Astrocyte of the cerebellum (primary cell): ENCODE results near the gene DACT2.

Experiments used
- DNase-seq: peaks from one replicate; pipeline ENCODE4 v3.0.0-alpha.2; 2011; ENCODE audit warnings: low read depth
- H3K4me3 ChIP-seq: 2 replicates; pipeline ENCODE4 v1.5.1; 2011; ENCODE audit warnings: mild to moderate bottlenecking, low read depth, low read length, moderate library complexity
- CTCF ChIP-seq: IDR thresholded peaks from 2 replicates; pipeline ENCODE4 v1.5.1; 2012; ENCODE audit warnings: low read length, low read depth, moderate library complexity, mild to moderate bottlenecking; ENCODE audit errors: missing control alignments
- in situ Hi-C: cut with HindIII; loops from 2 replicates; pipeline ENCODE4 v1.10.0; 2017; ENCODE audit warnings: low sequenced_read_pairs

Gene DACT2

GRCh38 chr6:168280020-168280898 is 39.3 kb downstream of the DACT2 start:
- in situ Hi-C loops = no loop called here
- no peak overlapping the region for H3K4me3 ChIP-seq
- no peak for DNase-seq
- no peak for TF ChIP-seq CTCF

GRCh38 chr6:168279403-168279935 is 40.1 kb downstream of the DACT2 start:
- no peak for TF ChIP-seq CTCF
- DNase-seq = no peak
- in situ Hi-C loops = no loop called here
- H3K4me3 ChIP-seq = no peak overlapping the region

- no peak for DNase-seq
- H3K4me3 ChIP-seq = no peak overlapping the region
- in situ Hi-C loops = no loop called here
- TF ChIP-seq CTCF = no peak
Observed at GRCh38 chr6:168278904-168279303, 40.7 kb downstream of the DACT2 start.

GRCh38 chr6:168277274-168277669 is 42.3 kb downstream of the DACT2 start:
- H3K4me3 ChIP-seq = no peak overlapping the region
- in situ Hi-C loops = no loop called here
- no peak for DNase-seq
- TF ChIP-seq CTCF = no peak

GRCh38 chr6:168276576-168277273 is 42.9 kb downstream of the DACT2 start:
- TF ChIP-seq CTCF = no peak
- no peak overlapping the region for H3K4me3 ChIP-seq
- in situ Hi-C loops = no loop called here
- no peak for DNase-seq

- no peak overlapping the region for H3K4me3 ChIP-seq
- no peak for DNase-seq
- no peak for TF ChIP-seq CTCF
- in situ Hi-C loops = no loop called here
Observed at GRCh38 chr6:168275168-168275567, 44.4 kb downstream of the DACT2 start.
